Effector memory CD4-positive, alpha-beta T cell (primary cell): ENCODE results near the gene TTC21B.

Source experiments
- DNase-seq, 3 donors: peaks; one replicate each; pipeline ENCODE4 v3.0.0-alpha.2; 2020
- H3K27ac ChIP-seq: 2 replicates; pipeline ENCODE4 v1.7.0; 2013; ENCODE audit warnings: mild to moderate bottlenecking, low read length, moderate library complexity; ENCODE audit not compliant: insufficient read depth, poor library complexity, severe bottlenecking
- H3K27me3 ChIP-seq: replicated peaks from 2 replicates; pipeline ENCODE4 v1.7.0; 2013; ENCODE audit warnings: mild to moderate bottlenecking, low read length; ENCODE audit not compliant: insufficient read depth, control insufficient read depth, poor library complexity, severe bottlenecking
- H3K36me3 ChIP-seq: 2 replicates; pipeline ENCODE4 v1.7.0; 2013; ENCODE audit warnings: mild to moderate bottlenecking, low read length, moderate library complexity; ENCODE audit not compliant: control insufficient read depth, insufficient read depth
- H3K4me1 ChIP-seq: 2 replicates; pipeline ENCODE4 v1.7.0; 2013; ENCODE audit warnings: low read length, mild to moderate bottlenecking; ENCODE audit not compliant: control insufficient read depth, insufficient read depth, poor library complexity, severe bottlenecking
- H3K4me3 ChIP-seq: 2 replicates; pipeline ENCODE4 v1.7.0; 2013; ENCODE audit warnings: low read length, low read depth, mild to moderate bottlenecking; ENCODE audit not compliant: insufficient read depth, poor library complexity, severe bottlenecking
- H3K9me3 ChIP-seq: 2 replicates; pipeline ENCODE4 v1.7.0; 2013; ENCODE audit warnings: mild to moderate bottlenecking, low read length, moderate library complexity; ENCODE audit not compliant: control insufficient read depth

Gene TTC21B

GRCh38 chr2:165927774-165928173 lies 25.8 kb downstream of the TTC21B start:
- H3K36me3 ChIP-seq: peaks cover 46% of the 10 kb centered on the region
- no peak for DNase-seq

GRCh38 chr2:165927353-165927752 lies 26.2 kb downstream of the TTC21B start:
- DNase-seq: no peak
- Histone ChIP-seq H3K4me1 (no peaks in the 10 kb centered on the region), H3K36me3 (peaks cover 42% of the 10 kb centered on the region), H3K9me3 (no peaks in the 10 kb centered on the region), H3K27ac (no peak overlapping the region), H3K27me3 (no peaks in the 10 kb centered on the region), H3K4me3 (no peak overlapping the region)

More at GRCh38 chr2:165927774-165928173, 25.8 kb downstream of the TTC21B start:
- H3K9me3 ChIP-seq: no peaks in the 10 kb centered on the region
- H3K4me1 ChIP-seq: no peaks in the 10 kb centered on the region
- H3K27me3 ChIP-seq: no peaks in the 10 kb centered on the region
- no peak overlapping the region for H3K27ac ChIP-seq
- no peak overlapping the region for H3K4me3 ChIP-seq

GRCh38 chr2:165924946-165925345 lies 28.6 kb downstream of the TTC21B start:
- H3K27ac ChIP-seq: no peak overlapping the region
- H3K4me1 ChIP-seq: no peaks in the 10 kb centered on the region
- DNase-seq: no peak
- H3K36me3 ChIP-seq: peaks cover 25% of the 10 kb centered on the region
- H3K4me3 ChIP-seq: no peak overlapping the region
- no peaks in the 10 kb centered on the region for H3K9me3 ChIP-seq
- H3K27me3 ChIP-seq: no peaks in the 10 kb centered on the region

GRCh38 chr2:165920748-165921147 lies 32.8 kb downstream of the TTC21B start:
- H3K4me3 ChIP-seq: no peak overlapping the region
- peaks cover 16% of the 10 kb centered on the region for H3K36me3 ChIP-seq
- H3K4me1 ChIP-seq: no peaks in the 10 kb centered on the region
- H3K27me3 ChIP-seq: no peaks in the 10 kb centered on the region
- DNase-seq: no peak
- H3K27ac ChIP-seq: no peak overlapping the region
- no peaks in the 10 kb centered on the region for H3K9me3 ChIP-seq

GRCh38 chr2:165913636-165914035 lies 39.9 kb downstream of the TTC21B start:
- DNase-seq: no peak
- H3K36me3 ChIP-seq: peaks cover 22% of the 10 kb centered on the region
- H3K4me3 ChIP-seq: no peak overlapping the region
- no peaks in the 10 kb centered on the region for H3K9me3 ChIP-seq
- H3K4me1 ChIP-seq: no peaks in the 10 kb centered on the region
- no peaks in the 10 kb centered on the region for H3K27me3 ChIP-seq
- H3K27ac ChIP-seq: no peak overlapping the region

- Histone ChIP-seq H3K27ac (no peak overlapping the region), H3K9me3 (no peaks in the 10 kb centered on the region), H3K27me3 (no peaks in the 10 kb centered on the region), H3K4me3 (no peak overlapping the region), H3K36me3 (peaks cover 12% of the 10 kb centered on the region), H3K4me1 (no peaks in the 10 kb centered on the region)
- DNase-seq: no peak
These were observed 41.6 kb downstream of the TTC21B start for GRCh38 chr2:165911981-165912380.

- Histone ChIP-seq H3K4me3 (no peak overlapping the region), H3K36me3 (peaks cover 12% of the 10 kb centered on the region), H3K9me3 (no peaks in the 10 kb centered on the region), H3K27me3 (no peaks in the 10 kb centered on the region), H3K27ac (no peak overlapping the region), H3K4me1 (no peaks in the 10 kb centered on the region)
- DNase-seq: no peak
These were observed 42.3 kb downstream of the TTC21B start for GRCh38 chr2:165911231-165911630.

GRCh38 chr2:165909466-165909865 lies 44.1 kb downstream of the TTC21B start:
- Histone ChIP-seq H3K9me3 (no peaks in the 10 kb centered on the region), H3K36me3 (peaks cover 8% of the 10 kb centered on the region), H3K4me1 (no peaks in the 10 kb centered on the region), H3K27me3 (no peaks in the 10 kb centered on the region), H3K27ac (no peak overlapping the region), H3K4me3 (no peak overlapping the region)
- DNase-seq: no peak

- no peak overlapping the region for H3K27ac ChIP-seq
- no peaks in the 10 kb centered on the region for H3K9me3 ChIP-seq
- no peaks in the 10 kb centered on the region for H3K36me3 ChIP-seq
- H3K4me3 ChIP-seq: no peak overlapping the region
- H3K4me1 ChIP-seq: no peaks in the 10 kb centered on the region
- no peak for DNase-seq
- no peaks in the 10 kb centered on the region for H3K27me3 ChIP-seq
These were observed 47.7 kb downstream of the TTC21B start for GRCh38 chr2:165905854-165906253.

- H3K4me1 ChIP-seq: no peaks in the 10 kb centered on the region
- DNase-seq: no peak
These were observed 48.3 kb downstream of the TTC21B start for GRCh38 chr2:165905269-165905668.

GRCh38 chr2:165904432-165904831 lies 49.1 kb downstream of the TTC21B start:
- H3K4me3 ChIP-seq: no peak overlapping the region
- DNase-seq: no peak

More at GRCh38 chr2:165905269-165905668, 48.3 kb downstream of the TTC21B start:
- Histone ChIP-seq H3K27ac (no peak overlapping the region), H3K36me3 (no peaks in the 10 kb centered on the region), H3K4me3 (no peak overlapping the region), H3K27me3 (no peaks in the 10 kb centered on the region), H3K9me3 (no peaks in the 10 kb centered on the region)

More at GRCh38 chr2:165904432-165904831, 49.1 kb downstream of the TTC21B start:
- Histone ChIP-seq H3K4me1 (no peaks in the 10 kb centered on the region), H3K9me3 (no peaks in the 10 kb centered on the region), H3K27me3 (no peaks in the 10 kb centered on the region), H3K27ac (no peak overlapping the region), H3K36me3 (peaks cover 7% of the 10 kb centered on the region)
